IMR-90 (cell line): ENCODE data around the gene DISC1. TPM values are rescaled to one million over a fixed set of nuclear protein-coding genes. Genes with fewer than 3 reads are reported as not detected.

Experiments used
- ATAC-seq: fragments of 200-7000 bp; cut with Tn5 transposase; 2 replicates; pipeline ENCODE4 v1.9.1; 2020; ENCODE audit warnings: low read depth, mild to moderate bottlenecking, moderate library complexity
- BruUV-seq: library from RNA; stranded (reverse); fragments of 400-500 nt; replicated peaks from 2 replicates; lab custom pipeline; 2021; lab: Mats Ljungman, UMichigan
- CTCF ChIA-PET: fragments of 300-600 bp; formaldehyde crosslinking; extraction: SDS; loops from one replicate; lab custom pipeline; 2021; ENCODE audit warnings: antibody characterized with exemption; lab: Yijun Ruan, JAX
- POLR2A ChIA-PET: fragments of 300-600 bp; sonication (Branson Sonifier 250); formaldehyde crosslinking; loops from one replicate; lab custom pipeline; 2022; ENCODE audit warnings: antibody characterized with exemption; ENCODE audit not compliant: unreplicated experiment; lab: Charles Lee
- DNase-seq: peaks from one replicate; pipeline ENCODE4 v3.0.0; 2013
- H2AFZ ChIP-seq: replicated peaks from 2 replicates; pipeline ENCODE3; 2013; ENCODE audit warnings: low read length, mild to moderate bottlenecking; ENCODE audit not compliant: poor library complexity
- H2AK5ac ChIP-seq: 2 replicates; pipeline ENCODE4 v1.6.1; 2013; ENCODE audit warnings: low read depth, low read length, inconsistent platforms
- H2AK9ac ChIP-seq: replicated peaks from 2 replicates; pipeline ENCODE3; 2013; ENCODE audit warnings: mild to moderate bottlenecking, low read depth, low read length, moderate library complexity; ENCODE audit not compliant: poor library complexity
- H2BK120ac ChIP-seq: 2 replicates; pipeline ENCODE4 v1.6.1; 2013; ENCODE audit warnings: low read depth, low read length, inconsistent platforms
- H2BK15ac ChIP-seq: 3 replicates; pipeline ENCODE4 v1.6.1; 2013; ENCODE audit warnings: low read depth, low read length, inconsistent platforms
- H2BK20ac ChIP-seq: 2 replicates; pipeline ENCODE4 v1.6.1; 2013; ENCODE audit warnings: low read depth, mild to moderate bottlenecking, inconsistent platforms, low read length, moderate library complexity
- H2BK5ac ChIP-seq: 2 replicates; pipeline ENCODE4 v1.6.1; 2013; ENCODE audit warnings: mild to moderate bottlenecking, low read depth, low read length, inconsistent platforms; ENCODE audit not compliant: poor library complexity, severe bottlenecking
- H3K14ac ChIP-seq: replicated peaks from 2 replicates; pipeline ENCODE4 v1.6.1; 2013; ENCODE audit warnings: low read depth, low read length, inconsistent platforms
- H3K18ac ChIP-seq: 2 replicates; pipeline ENCODE4 v1.6.1; 2013; ENCODE audit warnings: low read depth, low read length, control low read depth
- H3K23ac ChIP-seq: 2 replicates; pipeline ENCODE4 v1.6.1; 2013; ENCODE audit warnings: low read depth, low read length, inconsistent platforms
- H3K27ac ChIP-seq: 2 replicates; pipeline ENCODE4 v1.5.1; 2013; ENCODE audit warnings: mild to moderate bottlenecking, control low read depth, low read length; ENCODE audit not compliant: insufficient read depth
- H3K27me3 ChIP-seq: 2 replicates; pipeline ENCODE4 v1.6.1; 2013; ENCODE audit warnings: low read length; ENCODE audit not compliant: control insufficient read depth, insufficient read depth
- H3K36me3 ChIP-seq: 2 replicates; pipeline ENCODE4 v1.6.1; 2013; ENCODE audit warnings: low read length, mixed read lengths; ENCODE audit not compliant: control insufficient read depth, insufficient read depth
- H3K4ac ChIP-seq: 2 replicates; pipeline ENCODE4 v1.6.1; 2013; ENCODE audit warnings: low read depth, low read length, inconsistent platforms
- H3K4me1 ChIP-seq: 2 replicates; pipeline ENCODE4 v1.6.1; 2013; ENCODE audit warnings: low read length, mixed read lengths; ENCODE audit not compliant: control insufficient read depth, insufficient read depth
- H3K4me2 ChIP-seq: 2 replicates; pipeline ENCODE4 v1.6.1; 2013; ENCODE audit warnings: low read depth, mild to moderate bottlenecking, control low read depth, low read length, moderate library complexity
- H3K4me3 ChIP-seq: 2 replicates; pipeline ENCODE4 v1.5.1; 2013; ENCODE audit warnings: low read depth, mild to moderate bottlenecking, control low read depth, low read length, moderate library complexity; ENCODE audit not compliant: insufficient read depth
- H3K56ac ChIP-seq: 2 replicates; pipeline ENCODE4 v1.6.1; 2013; ENCODE audit warnings: low read length, inconsistent platforms; ENCODE audit not compliant: insufficient read depth; ENCODE audit errors: extremely low read depth
- H3K79me1 ChIP-seq, 2 experiments: 2 replicates each; pipeline ENCODE4 v1.6.1; 2013; ENCODE audit warnings: low read length in 2 of 2, inconsistent platforms in 1 of 2, low read depth in 1 of 2
- H3K9ac ChIP-seq: 2 replicates; pipeline ENCODE4 v1.6.1; 2013; ENCODE audit warnings: low read depth, low read length, control low read depth
- H3K9me1 ChIP-seq: 2 replicates; pipeline ENCODE4 v1.6.1; 2013; ENCODE audit warnings: low read length, inconsistent platforms; ENCODE audit not compliant: insufficient read depth
- H3K9me3 ChIP-seq: 2 replicates; pipeline ENCODE4 v1.6.1; 2013; ENCODE audit warnings: low read length; ENCODE audit not compliant: control insufficient read depth, insufficient read depth
- H4K20me1 ChIP-seq: 2 replicates; pipeline ENCODE4 v1.6.1; 2013; ENCODE audit warnings: low read length, inconsistent platforms; ENCODE audit not compliant: insufficient read depth
- H4K5ac ChIP-seq: 2 replicates; pipeline ENCODE4 v1.6.1; 2013; ENCODE audit warnings: mild to moderate bottlenecking, low read depth, low read length, control low read depth
- H4K8ac ChIP-seq, 2 experiments: 2 replicates each; pipeline ENCODE4 v1.6.1; 2013; ENCODE audit warnings: low read depth in 2 of 2, low read length in 2 of 2, control low read depth in 1 of 2, inconsistent platforms in 1 of 2
- H4K91ac ChIP-seq: 2 replicates; pipeline ENCODE4 v1.6.1; 2013; ENCODE audit warnings: low read depth, low read length, inconsistent platforms; ENCODE audit not compliant: insufficient read depth
- BHLHE40 ChIP-seq: fragments of 150-350 bp; IDR thresholded peaks from 2 replicates; pipeline ENCODE4 v1.6.1; 2016; ENCODE audit warnings: mild to moderate bottlenecking, low read depth, low read length
- NFE2L2 ChIP-seq: fragments of 150-350 bp; IDR thresholded peaks from 2 replicates; pipeline ENCODE4 v1.6.1; 2016; ENCODE audit warnings: low read depth, mild to moderate bottlenecking, low read length
- WGBS, 2 experiments: methylation state at CpG; one replicate each; pipeline versions ENCODE4 v1.1.5 to v1.1.7; 2013; ENCODE audit warnings: missing lambda C conversion rate in 2 of 2; ENCODE audit not compliant: insufficient read length in 1 of 2; ENCODE audit errors: extremely low coverage in 2 of 2; 5-methylcytosine and 5-hydroxymethylcytosine counted together
- dilution Hi-C: fragments of 300-500 bp; cut with HindIII; formaldehyde crosslinking; loops from one replicate; pipeline ENCODE4 v1.14.3; 2018; ENCODE audit warnings: low sequenced_read_pairs; ENCODE audit not compliant: unreplicated experiment
- in situ Hi-C: fragments of 300-500 bp; cut with MboI; formaldehyde crosslinking; loops from 3 replicates; pipeline ENCODE4 v1.14.3; 2019; ENCODE audit warnings: low sequenced_read_pairs, inconsistent platforms, mixed read lengths
- intact Hi-C: fragments of 100-400 bp; cut with micrococcal nuclease; formaldehyde crosslinking; loops from 2 replicates; pipeline ENCODE4 v1.10.0; 2022
- polyA plus RNA-seq, 3 experiments: library from polyadenylated mRNA; depleted of rRNA; stranded (reverse); fragments of >200 nt; gene quantifications; 2 replicates each; pipeline ENCODE4 v1.2.3, GENCODE V29; 2012; ENCODE audit warnings: low replicate concordance in 1 of 3
- total RNA-seq: library from RNA; depleted of rRNA; stranded (reverse); fragments of >200 nt; gene quantifications from 2 replicates; pipeline ENCODE4 v1.2.3, GENCODE V29; 2012
- TF ChIP-seq, protein P1 (sequence below): fragments of 150-350 bp; IDR thresholded peaks from 2 replicates; pipeline ENCODE4 v1.6.1; 2017; ENCODE audit warnings: mild to moderate bottlenecking, antibody characterized with exemption, low read length, low read depth

Gene DISC1
- total and polyA plus RNA-seq, 2 of the 4 experiments (the other 2 are of a cell fraction): 2.2 to 7.0 TPM

DNA sequence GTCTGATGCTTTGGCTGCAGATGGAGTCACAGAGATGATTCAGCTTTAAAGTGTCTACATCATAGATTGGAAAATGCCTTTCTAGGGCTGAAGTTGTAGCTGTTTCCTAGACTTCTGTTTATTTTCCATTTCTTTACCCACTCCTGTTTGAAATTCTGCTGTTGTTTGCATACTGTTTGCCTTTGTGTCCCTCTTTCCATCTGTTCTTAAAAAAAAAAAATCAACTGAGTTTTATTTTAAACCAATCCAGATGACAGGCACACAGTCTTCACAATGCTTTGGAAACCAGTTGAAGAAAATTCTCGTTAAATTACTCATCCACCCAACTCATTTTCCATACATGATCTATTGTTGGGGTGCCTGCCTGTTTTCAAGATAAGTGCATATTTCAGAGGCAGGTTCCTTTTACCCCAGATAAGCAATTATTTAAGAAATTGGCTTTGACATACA lies 245.9 kb downstream of the DISC1 start:
- peaks cover 2% of the 10 kb centered on the region for H3K9me3 ChIP-seq
- H3K56ac ChIP-seq: no peak overlapping the region
- no peak overlapping the region for H2AFZ ChIP-seq
- no peak overlapping the region; the same call in 1 of the 2 replicates for H3K27ac ChIP-seq
- 0 out of 2 replicates have a peak, but pooled peaks have one; percentile 11 for TF ChIP-seq NFE2L2
- TF ChIP-seq, protein P1, sequence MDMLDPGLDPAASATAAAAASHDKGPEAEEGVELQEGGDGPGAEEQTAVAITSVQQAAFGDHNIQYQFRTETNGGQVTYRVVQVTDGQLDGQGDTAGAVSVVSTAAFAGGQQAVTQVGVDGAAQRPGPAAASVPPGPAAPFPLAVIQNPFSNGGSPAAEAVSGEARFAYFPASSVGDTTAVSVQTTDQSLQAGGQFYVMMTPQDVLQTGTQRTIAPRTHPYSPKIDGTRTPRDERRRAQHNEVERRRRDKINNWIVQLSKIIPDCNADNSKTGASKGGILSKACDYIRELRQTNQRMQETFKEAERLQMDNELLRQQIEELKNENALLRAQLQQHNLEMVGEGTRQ: no peak
- no peak for TF ChIP-seq BHLHE40
- intact Hi-C loops (no loop called here), dilution Hi-C loops (no loop called here), in situ Hi-C loops (loop anchor here (5.0 kb wide), 1 partner anchor 755 kb away; no protein-coding TSS in a partner anchor)
- H3K18ac ChIP-seq: no peak overlapping the region
- H4K5ac ChIP-seq: no peak overlapping the region
- no peak overlapping the region for H2AK5ac ChIP-seq
- H3K14ac ChIP-seq: no peak overlapping the region
- peaks cover 9% of the 10 kb centered on the region for H3K4me1 ChIP-seq
- no peak overlapping the region for H3K9ac ChIP-seq
- H3K4ac ChIP-seq: no peak overlapping the region
- H3K4me2 ChIP-seq: 0 out of 2 replicates have a peak overlapping the region, but pooled peaks have one; percentile 15
- CTCF ChIA-PET: interaction anchor here (1.4 kb wide), 1 partner anchor 16 kb away, joined by 3 read pairs; no protein-coding TSS in a partner anchor
- peaks cover 12% of the 10 kb centered on the region; the same call in 1 of the 2 replicates for H3K9me1 ChIP-seq
- peak; percentile 59 for DNase-seq
- no peak overlapping the region for H2BK5ac ChIP-seq
- H3K79me1 ChIP-seq: no peaks in the 10 kb centered on the region
- H2BK20ac ChIP-seq: no peak overlapping the region
- no peaks in the 10 kb centered on the region for H4K20me1 ChIP-seq
- no CpG with 5 or more reads among the region's 1 CpG for WGBS, 2 experiments
- no peaks in the 10 kb centered on the region for H3K36me3 ChIP-seq
- no peaks in the 10 kb centered on the region for H3K27me3 ChIP-seq
- peak; percentile 81 for ATAC-seq
- BruUV-seq: no TSS peak
- POLR2A ChIA-PET: interaction anchor here (0.6 to 1.1 kb wide), 2 partner anchors 572 to 764 kb away, joined by 3 to 7 read pairs; no protein-coding TSS in a partner anchor
- H4K91ac ChIP-seq: no peak overlapping the region
- no peak overlapping the region for H2BK15ac ChIP-seq
- H2AK9ac ChIP-seq: no peak overlapping the region
- no peak overlapping the region for H3K4me3 ChIP-seq
- H2BK120ac ChIP-seq: no peak overlapping the region
- H3K23ac ChIP-seq: no peak overlapping the region
- H4K8ac ChIP-seq: no peak overlapping the region
